ENCODE data around the gene ETV5.

DNA sequence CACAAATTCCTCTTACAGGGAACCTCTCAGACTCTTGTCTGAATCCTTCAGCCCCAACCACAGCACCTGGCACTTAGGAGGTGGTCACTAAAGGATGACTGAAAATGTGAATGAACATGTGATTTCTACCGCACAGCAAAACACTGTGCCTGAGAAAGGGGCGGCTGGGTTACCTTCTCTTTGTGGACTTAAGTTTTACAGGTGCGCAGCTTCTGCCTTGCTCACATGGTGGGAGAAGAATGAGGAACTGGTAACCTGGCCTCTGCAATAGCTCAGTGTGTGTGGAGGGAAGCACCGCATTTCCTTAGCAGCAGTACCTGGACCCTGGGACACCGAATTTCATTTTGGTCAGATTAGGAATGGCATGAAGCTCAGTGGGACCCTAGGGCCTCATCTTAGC, 9.8 kb upstream of the ETV5 start:
- TF ChIP-seq, protein P1, sequence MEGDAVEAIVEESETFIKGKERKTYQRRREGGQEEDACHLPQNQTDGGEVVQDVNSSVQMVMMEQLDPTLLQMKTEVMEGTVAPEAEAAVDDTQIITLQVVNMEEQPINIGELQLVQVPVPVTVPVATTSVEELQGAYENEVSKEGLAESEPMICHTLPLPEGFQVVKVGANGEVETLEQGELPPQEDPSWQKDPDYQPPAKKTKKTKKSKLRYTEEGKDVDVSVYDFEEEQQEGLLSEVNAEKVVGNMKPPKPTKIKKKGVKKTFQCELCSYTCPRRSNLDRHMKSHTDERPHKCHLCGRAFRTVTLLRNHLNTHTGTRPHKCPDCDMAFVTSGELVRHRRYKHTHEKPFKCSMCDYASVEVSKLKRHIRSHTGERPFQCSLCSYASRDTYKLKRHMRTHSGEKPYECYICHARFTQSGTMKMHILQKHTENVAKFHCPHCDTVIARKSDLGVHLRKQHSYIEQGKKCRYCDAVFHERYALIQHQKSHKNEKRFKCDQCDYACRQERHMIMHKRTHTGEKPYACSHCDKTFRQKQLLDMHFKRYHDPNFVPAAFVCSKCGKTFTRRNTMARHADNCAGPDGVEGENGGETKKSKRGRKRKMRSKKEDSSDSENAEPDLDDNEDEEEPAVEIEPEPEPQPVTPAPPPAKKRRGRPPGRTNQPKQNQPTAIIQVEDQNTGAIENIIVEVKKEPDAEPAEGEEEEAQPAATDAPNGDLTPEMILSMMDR (IDR thresholded peaks at IDR 0.05): no peak
- no peak for TF ChIP-seq ZFX (IDR thresholded peaks at IDR 0.05; ENCODE audit: borderline replicate concordance)

Data from 22Rv1 (cell line).